GM12874 (cell line): ENCODE measurements around the gene CERS6.

Experiments
- TF ChIP-seq, protein P1 (sequence below): IDR thresholded peaks from 2 replicates; pipeline ENCODE4 v1.5.1; 2011; ENCODE audit warnings: low read depth, mild to moderate bottlenecking, control low read depth, low read length, moderate library complexity; ENCODE audit not compliant: insufficient read depth

Gene CERS6

GRCh38 chr2:168499500-168499899 is 43.4 kb downstream of the CERS6 start:
- TF ChIP-seq, protein P1, sequence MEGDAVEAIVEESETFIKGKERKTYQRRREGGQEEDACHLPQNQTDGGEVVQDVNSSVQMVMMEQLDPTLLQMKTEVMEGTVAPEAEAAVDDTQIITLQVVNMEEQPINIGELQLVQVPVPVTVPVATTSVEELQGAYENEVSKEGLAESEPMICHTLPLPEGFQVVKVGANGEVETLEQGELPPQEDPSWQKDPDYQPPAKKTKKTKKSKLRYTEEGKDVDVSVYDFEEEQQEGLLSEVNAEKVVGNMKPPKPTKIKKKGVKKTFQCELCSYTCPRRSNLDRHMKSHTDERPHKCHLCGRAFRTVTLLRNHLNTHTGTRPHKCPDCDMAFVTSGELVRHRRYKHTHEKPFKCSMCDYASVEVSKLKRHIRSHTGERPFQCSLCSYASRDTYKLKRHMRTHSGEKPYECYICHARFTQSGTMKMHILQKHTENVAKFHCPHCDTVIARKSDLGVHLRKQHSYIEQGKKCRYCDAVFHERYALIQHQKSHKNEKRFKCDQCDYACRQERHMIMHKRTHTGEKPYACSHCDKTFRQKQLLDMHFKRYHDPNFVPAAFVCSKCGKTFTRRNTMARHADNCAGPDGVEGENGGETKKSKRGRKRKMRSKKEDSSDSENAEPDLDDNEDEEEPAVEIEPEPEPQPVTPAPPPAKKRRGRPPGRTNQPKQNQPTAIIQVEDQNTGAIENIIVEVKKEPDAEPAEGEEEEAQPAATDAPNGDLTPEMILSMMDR, result no peak

- TF ChIP-seq, protein P1, result no peak
Measured at GRCh38 chr2:168500516-168500915, 44.4 kb downstream of the CERS6 start.

GRCh38 chr2:168501466-168502065 is 45.5 kb downstream of the CERS6 start:
- TF ChIP-seq, protein P1, result no peak

DNA sequence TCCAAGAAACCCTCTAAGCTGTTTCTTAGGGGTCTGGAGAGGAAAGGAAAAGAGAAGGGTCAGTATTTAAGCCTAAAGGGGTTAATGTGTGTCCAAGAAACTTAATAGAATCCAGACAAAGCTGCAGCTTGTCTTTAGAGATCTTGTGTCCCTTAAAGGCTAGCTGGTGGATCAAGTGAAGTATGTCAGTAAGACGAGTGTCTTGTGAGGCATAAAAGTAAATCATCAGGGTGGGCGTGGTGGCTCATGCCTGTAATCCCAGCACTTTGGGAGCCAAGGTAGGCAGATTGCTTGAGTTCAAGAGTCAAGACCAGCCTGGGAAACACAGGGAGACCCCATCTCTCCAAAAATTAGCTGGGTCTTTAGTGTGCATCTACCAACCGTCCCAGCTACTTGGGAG is 47.8 kb downstream of the CERS6 start:
- TF ChIP-seq, protein P1, result no peak

DNA sequence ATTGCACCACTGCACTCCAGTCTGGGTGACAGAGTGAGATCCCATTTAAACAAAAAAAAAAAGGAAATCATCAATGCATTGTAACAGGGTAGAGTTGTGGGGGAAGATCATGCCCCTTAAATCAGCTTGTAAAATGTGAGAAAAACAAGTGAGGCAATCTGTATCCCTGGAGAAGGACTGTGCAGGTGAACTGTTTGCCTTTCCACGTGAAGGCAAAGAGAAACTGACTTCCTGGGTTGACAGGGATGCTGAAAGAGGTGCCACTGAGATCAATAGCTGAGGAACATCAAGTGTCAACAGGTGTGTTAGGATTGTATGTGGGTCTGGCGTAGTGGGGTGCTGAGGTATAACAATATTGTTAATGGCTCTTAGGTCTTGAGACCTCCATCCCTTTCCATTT is 48.3 kb downstream of the CERS6 start:
- TF ChIP-seq, protein P1, result no peak

GRCh38 chr2:168510125-168510756 is 54.2 kb downstream of the CERS6 start:
- TF ChIP-seq, protein P1, result no peak

- TF ChIP-seq, protein P1, result no peak
Measured at GRCh38 chr2:168514692-168515091, 58.6 kb downstream of the CERS6 start.
